NB4 (cell line): ENCODE data around the gene ASAP3.

Experiments
- DNase-seq: peaks from one replicate; pipeline ENCODE4 v3.0.0; 2010; ENCODE audit warnings: low read depth
- H3K4me3 ChIP-seq: one replicate; pipeline ENCODE4 v1.5.1; 2011; ENCODE audit warnings: mild to moderate bottlenecking, low read depth, low read length, moderate library complexity
- CTCF ChIP-seq: IDR thresholded peaks from one replicate; pipeline ENCODE4 v1.5.1; 2012; ENCODE audit warnings: low read depth, low read length
- MAX ChIP-seq: IDR thresholded peaks from 2 replicates; pipeline ENCODE4 v1.6.1; 2011; ENCODE audit warnings: low read depth, low read length
- MYC ChIP-seq: IDR thresholded peaks from 2 replicates; pipeline ENCODE4 v1.6.1; 2011; ENCODE audit warnings: low read depth, low read length
- POLR2A ChIP-seq: IDR thresholded peaks from 2 replicates; pipeline ENCODE4 v1.6.1; 2011; ENCODE audit warnings: mild to moderate bottlenecking; ENCODE audit not compliant: insufficient read length; ENCODE audit errors: extremely low read depth

Gene ASAP3

GRCh38 chr1:23469372-23469982 lies 14.5 kb downstream of the ASAP3 start:
- no peak overlapping the region for H3K4me3 ChIP-seq
- no peak for TF ChIP-seq POLR2A
- no peak for TF ChIP-seq MAX
- TF ChIP-seq CTCF = no peak
- TF ChIP-seq MYC = no peak
- no peak for DNase-seq

GRCh38 chr1:23466423-23466989 lies 17.5 kb downstream of the ASAP3 start:
- H3K4me3 ChIP-seq = no peak overlapping the region
- no peak for TF ChIP-seq POLR2A
- TF ChIP-seq MAX = no peak
- TF ChIP-seq CTCF = no peak
- no peak for TF ChIP-seq MYC
- no peak for DNase-seq

GRCh38 chr1:23463286-23463685 lies 20.7 kb downstream of the ASAP3 start:
- no peak overlapping the region for H3K4me3 ChIP-seq
- no peak for DNase-seq
- no peak for TF ChIP-seq MYC
- TF ChIP-seq CTCF = no peak
- TF ChIP-seq MAX = no peak
- no peak for TF ChIP-seq POLR2A

- DNase-seq = no peak
- TF ChIP-seq CTCF (no peak), MYC (no peak), MAX (no peak), POLR2A (no peak)
- H3K4me3 ChIP-seq = no peak overlapping the region
Observed at GRCh38 chr1:23462766-23463165, 21.2 kb downstream of the ASAP3 start.

GRCh38 chr1:23461050-23461449 lies 22.9 kb downstream of the ASAP3 start:
- no peak overlapping the region for H3K4me3 ChIP-seq
- DNase-seq = no peak
- TF ChIP-seq POLR2A (no peak), CTCF (no peak), MAX (no peak), MYC (no peak)

- no peak for TF ChIP-seq MYC
- no peak for TF ChIP-seq POLR2A
- TF ChIP-seq CTCF = no peak
- TF ChIP-seq MAX = no peak
Observed at GRCh38 chr1:23460519-23460918, 23.5 kb downstream of the ASAP3 start.

More at GRCh38 chr1:23460519-23460918, 23.5 kb downstream of the ASAP3 start:
- DNase-seq = no peak
- no peak overlapping the region for H3K4me3 ChIP-seq
